ENCODE measurements around the gene CACNA2D3. TPM values are rescaled to one million over a fixed set of nuclear protein-coding genes. Genes with fewer than 3 reads are reported as not detected.
A peak's percentile ranks its signal among the peaks of the same experiment; 100 is the strongest.

The CACNA2D3 gene
- total and polyA plus RNA-seq, 2 experiments from 2014 or later: 0.30 to 0.43 TPM

GRCh38 chr3:54670201-54671000 is 548.0 kb downstream of the CACNA2D3 start:
- in situ Hi-C loops (cut with MboI): no loop called here
- Histone ChIP-seq H3K4me1 (ENCODE audit: insufficient read depth) (no peaks in the 10 kb centered on the region), H3K4me3 (no peak overlapping the region), H3F3A (ENCODE audit: insufficient read depth) (no peaks in the 10 kb centered on the region), H4K20me1 (ENCODE audit: insufficient read depth) (no peaks in the 10 kb centered on the region), H3K4me2 (ENCODE audit: unreplicated experiment) (no peak overlapping the region), H3K9ac (no peak overlapping the region), H3K36me3 (ENCODE audit: low read depth) (no peaks in the 10 kb centered on the region), H3K79me2 (ENCODE audit: insufficient read depth) (no peaks in the 10 kb centered on the region), H2AFZ (no peak overlapping the region), H3K9me3 (ENCODE audit: low read depth) (no peaks in the 10 kb centered on the region), H3K27ac (no peak overlapping the region), H3K9me2 (ENCODE audit: insufficient read depth) (no peaks in the 10 kb centered on the region), H3K27me3 (replicated peaks; ENCODE audit: insufficient read depth) (no peaks in the 10 kb centered on the region)
- 54 to 56% methylated on average over 8 of the region's 8 CpGs for WGBS, 2 experiments (ENCODE audit: low coverage in 1 of 2, low lambda C conversion rate in 2 of 2, missing lambda C conversion rate in 2 of 2)
- no peak for DNase-seq
- TF ChIP-seq EZH2 (IDR thresholded peaks at IDR 0.05; ENCODE audit: insufficient read depth, poor library complexity, severe bottlenecking) (no peak), EZH2phosphoT487 (IDR thresholded peaks at IDR 0.05; ENCODE audit: insufficient read depth, low read depth) (no peak)

GRCh38 chr3:54671511-54671910 is 549.2 kb downstream of the CACNA2D3 start:
- H3K27ac ChIP-seq: no peak overlapping the region
- in situ Hi-C loops (cut with MboI): no loop called here
- H3K9ac ChIP-seq: no peak overlapping the region
- no peaks in the 10 kb centered on the region for H3K4me1 ChIP-seq (ENCODE audit: insufficient read depth)
- H3K79me2 ChIP-seq (ENCODE audit: insufficient read depth): no peaks in the 10 kb centered on the region
- no peak for TF ChIP-seq EZH2phosphoT487 (IDR thresholded peaks at IDR 0.05; ENCODE audit: insufficient read depth, low read depth)
- no peak for TF ChIP-seq EZH2 (IDR thresholded peaks at IDR 0.05; ENCODE audit: insufficient read depth, poor library complexity, severe bottlenecking)
- H2AFZ ChIP-seq: no peak overlapping the region
- no peaks in the 10 kb centered on the region for H3K9me3 ChIP-seq (ENCODE audit: low read depth)
- no peaks in the 10 kb centered on the region for H3K27me3 ChIP-seq (replicated peaks; ENCODE audit: insufficient read depth)
- H3K9me2 ChIP-seq (ENCODE audit: insufficient read depth): no peaks in the 10 kb centered on the region
- no peak overlapping the region for H3K4me3 ChIP-seq
- H3F3A ChIP-seq (ENCODE audit: insufficient read depth): no peaks in the 10 kb centered on the region
- H3K36me3 ChIP-seq (ENCODE audit: low read depth): no peaks in the 10 kb centered on the region
- DNase-seq: no peak
- no peak overlapping the region for H3K4me2 ChIP-seq (ENCODE audit: unreplicated experiment)
- WGBS, 2 experiments (ENCODE audit: low coverage in 1 of 2, low lambda C conversion rate in 2 of 2, missing lambda C conversion rate in 2 of 2): 30 to 44% methylated on average over 2 of the region's 2 CpGs
- no peaks in the 10 kb centered on the region for H4K20me1 ChIP-seq (ENCODE audit: insufficient read depth)

- no peaks in the 10 kb centered on the region for H3K79me2 ChIP-seq (ENCODE audit: insufficient read depth)
- H3K36me3 ChIP-seq (ENCODE audit: low read depth): no peaks in the 10 kb centered on the region
- no peaks in the 10 kb centered on the region for H3K4me1 ChIP-seq (ENCODE audit: insufficient read depth)
- no peak overlapping the region for H3K9ac ChIP-seq
- no peak overlapping the region for H3K4me2 ChIP-seq (ENCODE audit: unreplicated experiment)
- H2AFZ ChIP-seq: no peak overlapping the region
- H4K20me1 ChIP-seq (ENCODE audit: insufficient read depth): no peaks in the 10 kb centered on the region
- H3K27ac ChIP-seq: no peak overlapping the region
- 41 to 49% methylated on average over 5 of the region's 5 CpGs for WGBS, 2 experiments (ENCODE audit: low coverage in 1 of 2, low lambda C conversion rate in 2 of 2, missing lambda C conversion rate in 2 of 2)
- no peaks in the 10 kb centered on the region for H3F3A ChIP-seq (ENCODE audit: insufficient read depth)
- DNase-seq: no peak
- no peaks in the 10 kb centered on the region for H3K27me3 ChIP-seq (replicated peaks; ENCODE audit: insufficient read depth)
- TF ChIP-seq EZH2phosphoT487 (IDR thresholded peaks at IDR 0.05; ENCODE audit: insufficient read depth, low read depth) (no peak), EZH2 (IDR thresholded peaks at IDR 0.05; ENCODE audit: insufficient read depth, poor library complexity, severe bottlenecking) (no peak)
- in situ Hi-C loops (cut with MboI): no loop called here
- no peak overlapping the region for H3K4me3 ChIP-seq
- no peaks in the 10 kb centered on the region for H3K9me2 ChIP-seq (ENCODE audit: insufficient read depth)
- H3K9me3 ChIP-seq (ENCODE audit: low read depth): no peaks in the 10 kb centered on the region
These were observed 553.7 kb downstream of the CACNA2D3 start for GRCh38 chr3:54676087-54676486.

GRCh38 chr3:54681706-54682105 is 559.4 kb downstream of the CACNA2D3 start:
- no peaks in the 10 kb centered on the region for H3K4me1 ChIP-seq (ENCODE audit: insufficient read depth)
- no peak overlapping the region for H3K27ac ChIP-seq
- 2 to 7% methylated on average over 6 of the region's 6 CpGs for WGBS, 2 experiments (ENCODE audit: low coverage in 1 of 2, low lambda C conversion rate in 2 of 2, missing lambda C conversion rate in 2 of 2)
- no peaks in the 10 kb centered on the region for H3K9me2 ChIP-seq (ENCODE audit: insufficient read depth)
- no peaks in the 10 kb centered on the region for H3K36me3 ChIP-seq (ENCODE audit: low read depth)
- no peak overlapping the region for H3K9ac ChIP-seq
- H2AFZ ChIP-seq: no peak overlapping the region
- in situ Hi-C loops (cut with MboI): no loop called here
- no peak overlapping the region for H3K4me2 ChIP-seq (ENCODE audit: unreplicated experiment)
- no peaks in the 10 kb centered on the region for H4K20me1 ChIP-seq (ENCODE audit: insufficient read depth)
- peak; percentile 32 for DNase-seq
- TF ChIP-seq EZH2phosphoT487 (IDR thresholded peaks at IDR 0.05; ENCODE audit: insufficient read depth, low read depth) (no peak), EZH2 (IDR thresholded peaks at IDR 0.05; ENCODE audit: insufficient read depth, poor library complexity, severe bottlenecking) (no peak)
- H3F3A ChIP-seq (ENCODE audit: insufficient read depth): no peaks in the 10 kb centered on the region
- H3K4me3 ChIP-seq: no peak overlapping the region
- no peaks in the 10 kb centered on the region for H3K27me3 ChIP-seq (replicated peaks; ENCODE audit: insufficient read depth)
- no peaks in the 10 kb centered on the region for H3K79me2 ChIP-seq (ENCODE audit: insufficient read depth)
- H3K9me3 ChIP-seq (ENCODE audit: low read depth): no peaks in the 10 kb centered on the region
